T-helper 1 cell (primary cell): ENCODE data around the gene FAM217A.
"Not testable (repeated sequence)": the region's sequence is repeated elsewhere in the genome, so short reads cannot be mapped to it uniquely, and the experiment has no call there.

Experiments used
- DNase-seq, 5 donors: peaks; one replicate each; pipeline ENCODE4 v3.0.0-alpha.2; 2012 to 2020
- total RNA-seq, 4 donors: gene quantifications; one replicate each; lab custom pipeline; 2026; lab: John Stamatoyannopoulos, UW

The FAM217A gene, protein sequence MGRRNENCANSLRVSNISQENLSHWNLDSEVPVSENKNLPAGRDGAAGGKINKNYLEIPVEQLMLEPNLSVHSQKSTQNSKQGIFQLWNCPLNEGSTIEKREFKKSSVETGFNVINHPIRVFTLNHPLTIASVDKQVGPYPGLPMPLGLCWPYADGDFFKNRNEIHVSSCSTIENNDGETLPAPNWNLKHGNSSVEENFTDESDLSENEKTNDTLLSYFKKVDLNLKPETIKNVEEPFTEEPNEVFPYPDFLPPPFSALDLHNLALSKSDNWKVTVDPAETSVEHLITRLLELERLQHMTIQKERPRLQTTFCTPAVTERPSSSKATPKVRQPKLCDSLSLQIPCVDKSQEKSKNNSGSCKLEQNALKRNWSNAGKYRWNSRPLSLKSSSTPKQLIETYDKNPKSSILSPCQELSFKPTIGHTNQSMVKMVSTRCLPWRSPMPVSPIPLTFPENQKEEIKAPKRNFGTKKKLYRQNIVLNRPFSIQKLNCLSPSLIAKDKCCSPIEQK
- 0 to 0.15 (median 0) reads per million in 4 donors for total RNA-seq

GRCh38 chr6:4078691-4079471 lies at the start of gene FAM217A:
FAM217A (minus strand) TSS chr6:4079137; CDS start chr6:4077414, 1,723 bp downstream.
- peak in 1 of 5 donors; percentile 12 for DNase-seq

DNA sequence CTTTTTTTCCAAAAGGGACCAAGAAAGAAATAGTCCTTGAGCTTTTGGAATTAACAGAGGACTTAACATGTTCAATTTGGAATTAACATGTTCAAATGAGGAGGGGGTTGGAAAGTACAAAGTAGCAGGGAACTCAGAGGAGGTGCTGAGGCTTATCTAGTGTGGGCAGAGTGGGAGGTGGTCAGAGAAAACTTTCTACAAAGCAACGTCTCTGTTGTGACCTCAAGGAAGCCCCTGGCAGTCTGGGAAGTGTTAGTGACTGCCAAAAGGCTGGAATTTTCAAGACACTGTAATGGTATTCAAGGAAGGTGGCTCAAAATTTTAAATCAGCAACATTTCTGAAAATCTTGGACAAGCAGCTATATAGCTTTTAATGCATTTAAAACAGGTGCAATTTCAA lies 49.1 kb upstream of the FAM217A start:
- no peak for DNase-seq

DNA sequence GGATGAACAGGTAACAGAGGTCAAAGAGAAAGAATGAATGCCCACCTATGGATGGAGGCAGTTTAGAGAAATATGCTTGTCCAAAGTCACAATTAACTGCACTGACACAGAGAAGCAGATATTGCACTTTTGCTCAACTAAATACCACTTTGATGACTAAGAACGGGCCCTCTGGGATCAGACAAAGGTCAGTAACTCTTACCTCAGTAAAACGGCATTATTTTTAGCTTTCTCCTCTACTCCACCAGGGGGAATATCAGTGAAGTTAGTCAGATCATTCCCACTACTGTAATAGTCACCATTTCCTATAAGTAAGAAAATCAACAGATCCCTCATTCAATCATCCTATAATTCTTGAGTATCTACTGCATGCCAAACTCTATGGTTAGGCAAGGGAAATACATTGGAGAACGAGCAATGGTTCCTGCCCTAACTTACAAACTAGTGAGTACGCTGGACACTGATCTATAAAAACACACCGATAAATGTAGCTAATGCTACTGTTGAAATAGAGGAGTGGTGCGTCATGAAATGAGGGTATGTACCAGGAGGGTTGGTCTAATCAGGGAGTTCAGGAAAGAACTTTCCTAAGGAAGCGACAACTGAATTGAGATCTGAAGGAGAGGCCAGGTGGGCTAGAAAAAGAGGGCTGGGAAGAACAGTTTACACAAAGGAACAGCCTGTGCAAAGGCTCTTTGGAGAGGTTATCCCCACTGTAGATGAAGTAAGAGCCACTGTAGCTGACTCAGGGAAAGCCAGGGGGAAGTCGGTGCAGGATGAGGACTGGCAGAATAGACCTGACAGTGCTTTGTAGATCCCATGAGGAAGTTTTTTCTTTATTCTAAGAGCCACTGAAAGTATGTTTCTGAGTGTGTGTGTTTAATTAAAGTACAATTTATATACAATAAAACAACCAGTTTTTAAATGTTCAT lies 47.3 kb upstream of the FAM217A start:
- DNase-seq = no peak

DNA sequence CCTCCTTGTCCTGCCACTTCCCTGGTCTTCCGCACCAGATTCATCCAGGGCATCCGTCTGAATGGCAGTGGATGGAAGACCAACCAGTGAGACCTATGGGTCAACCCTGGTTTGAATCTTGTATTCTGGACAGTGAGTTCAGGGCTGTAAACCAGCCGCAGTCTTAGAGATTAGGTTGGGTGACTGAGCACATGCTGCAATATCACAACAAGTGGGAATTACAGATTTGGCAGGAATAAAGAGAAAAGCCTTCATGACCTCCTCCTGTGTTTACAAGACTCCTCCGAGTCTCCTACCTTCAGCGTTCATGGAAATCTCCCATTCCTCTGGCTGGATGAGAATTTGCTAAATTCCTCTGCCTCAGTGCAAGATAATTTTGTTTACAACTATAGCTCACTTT lies 46.6 kb upstream of the FAM217A start:
- no peak for DNase-seq

GRCh38 chr6:4124351-4124750 lies 45.4 kb upstream of the FAM217A start:
- no peak for DNase-seq

GRCh38 chr6:4115741-4116140 lies 36.8 kb upstream of the FAM217A start:
- DNase-seq = no peak

GRCh38 chr6:4114123-4114522 lies 35.2 kb upstream of the FAM217A start:
- no peak for DNase-seq

GRCh38 chr6:4113649-4114048 lies 34.7 kb upstream of the FAM217A start:
- DNase-seq = no peak

GRCh38 chr6:4112366-4112765 lies 33.4 kb upstream of the FAM217A start:
- no peak for DNase-seq

GRCh38 chr6:4109363-4109815 lies 30.5 kb upstream of the FAM217A start:
- not testable (repeated sequence) for DNase-seq

- no peak for DNase-seq
Measured at GRCh38 chr6:4108561-4109093, 29.7 kb upstream of the FAM217A start.

- DNase-seq = no peak
Measured at GRCh38 chr6:4107873-4108272, 28.9 kb upstream of the FAM217A start.

DNA sequence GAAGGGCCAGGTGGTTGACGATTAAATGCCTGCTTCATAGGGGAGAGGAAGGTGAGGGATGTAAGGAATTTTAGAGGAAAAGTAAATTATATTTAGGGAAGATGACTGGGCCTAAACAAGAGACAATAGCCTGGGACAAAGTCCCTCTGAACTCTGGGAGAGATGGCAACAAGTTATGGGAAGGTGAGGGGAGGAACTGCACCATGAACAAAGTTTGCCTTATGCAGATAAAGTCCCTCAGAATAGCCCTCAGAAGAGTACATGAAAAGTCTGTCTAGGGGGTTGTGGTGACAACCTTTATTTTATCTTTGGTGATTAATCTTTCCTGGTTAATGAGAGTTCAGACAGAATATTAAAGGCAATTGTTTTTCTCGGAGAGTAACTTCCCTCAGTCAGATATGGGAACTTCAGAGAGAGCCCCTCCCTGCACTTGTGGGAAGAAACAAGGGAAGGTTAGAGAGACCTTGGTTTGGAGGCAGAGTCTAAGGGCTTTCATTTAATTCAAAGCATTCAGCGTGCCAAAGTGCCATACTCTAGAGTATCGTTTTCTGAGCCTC lies 27.1 kb upstream of the FAM217A start:
- DNase-seq = no peak

DNA sequence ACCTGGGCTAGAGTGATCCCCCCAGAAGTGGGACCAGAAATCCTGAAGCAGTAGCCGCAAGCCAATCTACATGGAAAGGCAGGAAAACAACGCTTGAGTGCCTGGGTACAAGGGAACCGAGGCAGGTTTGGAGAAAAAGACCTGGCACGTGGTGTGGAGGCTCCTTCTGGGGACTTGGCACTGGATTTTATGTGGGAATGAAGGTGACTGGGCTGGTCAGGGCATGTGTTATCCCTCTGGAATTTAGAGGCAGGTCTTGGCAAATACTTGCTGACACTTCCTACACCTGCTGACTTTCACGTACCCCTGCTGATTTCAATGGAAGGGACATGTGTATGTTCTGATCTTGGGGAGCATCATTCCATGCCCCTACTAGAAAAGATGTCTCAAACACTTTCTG lies 25.0 kb upstream of the FAM217A start:
- no peak for DNase-seq

DNA sequence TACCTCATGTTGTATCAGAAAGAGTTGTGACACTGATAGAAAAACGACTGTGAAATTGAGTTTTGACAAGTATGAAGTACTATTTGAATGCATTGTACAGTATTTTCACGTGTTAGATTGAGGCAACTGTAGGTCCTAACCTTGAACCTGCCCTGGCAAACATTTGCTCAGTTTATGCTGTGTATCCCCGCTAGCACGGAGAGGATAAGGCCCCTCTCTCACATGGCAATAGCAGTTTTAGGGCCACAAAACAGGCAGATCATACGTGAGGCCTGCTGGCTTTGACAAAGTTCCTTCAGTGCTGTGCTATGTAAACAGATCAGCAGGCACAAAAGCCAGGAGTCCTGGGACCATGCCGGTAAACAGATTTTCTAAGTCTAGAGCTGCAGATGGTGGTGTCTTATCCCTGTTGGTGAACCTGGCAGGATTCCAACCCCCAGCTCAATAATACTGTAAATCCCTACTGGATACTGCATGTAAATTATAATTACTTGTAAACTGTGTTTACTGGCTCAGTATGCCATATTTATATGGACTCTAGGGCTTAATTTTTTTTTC lies 23.8 kb upstream of the FAM217A start:
- no peak for DNase-seq

DNA sequence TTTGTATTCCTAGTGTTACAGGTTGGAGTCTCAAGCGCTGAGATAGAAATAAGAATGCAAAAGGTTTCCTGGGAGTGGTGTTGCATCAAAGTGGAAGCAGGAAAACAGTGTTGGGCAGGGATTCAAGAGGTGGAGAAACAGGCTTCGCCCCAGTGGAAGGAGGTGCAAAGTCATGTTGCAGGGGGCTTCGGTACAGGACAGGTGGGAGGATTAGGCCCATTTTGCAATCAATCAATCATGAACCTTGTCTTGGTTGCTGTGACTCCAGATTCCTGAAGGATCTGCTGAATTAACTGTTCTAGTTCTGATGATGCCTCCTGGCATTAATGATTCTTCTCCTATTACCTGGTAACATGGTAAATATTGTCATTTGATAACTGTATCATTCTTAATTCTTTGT lies 22.4 kb upstream of the FAM217A start:
- DNase-seq = no peak

DNA sequence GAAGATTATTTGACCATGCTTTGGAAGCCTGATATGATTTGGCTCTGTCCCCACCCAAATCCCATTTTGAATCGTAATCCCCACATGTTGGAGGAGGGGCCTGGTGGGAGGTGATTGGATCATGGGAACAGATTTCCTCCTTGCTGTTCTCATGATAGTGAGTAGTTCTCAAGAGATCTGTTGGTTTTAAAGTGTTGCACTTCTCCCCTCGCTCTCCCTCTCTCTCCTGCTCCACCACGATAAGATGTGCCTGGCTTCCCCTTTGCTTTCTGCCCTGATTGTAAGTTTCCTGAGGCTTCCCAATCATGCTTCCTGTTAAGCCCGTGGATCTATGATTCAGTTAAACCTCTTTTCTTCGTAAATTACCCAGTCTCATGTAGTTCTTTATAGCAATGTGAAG lies 21.7 kb upstream of the FAM217A start:
- DNase-seq = no peak

- DNase-seq = no peak
Measured at GRCh38 chr6:4093288-4093687, 14.4 kb upstream of the FAM217A start.

GRCh38 chr6:4091941-4092340 lies 13.0 kb upstream of the FAM217A start:
- no peak for DNase-seq

DNA sequence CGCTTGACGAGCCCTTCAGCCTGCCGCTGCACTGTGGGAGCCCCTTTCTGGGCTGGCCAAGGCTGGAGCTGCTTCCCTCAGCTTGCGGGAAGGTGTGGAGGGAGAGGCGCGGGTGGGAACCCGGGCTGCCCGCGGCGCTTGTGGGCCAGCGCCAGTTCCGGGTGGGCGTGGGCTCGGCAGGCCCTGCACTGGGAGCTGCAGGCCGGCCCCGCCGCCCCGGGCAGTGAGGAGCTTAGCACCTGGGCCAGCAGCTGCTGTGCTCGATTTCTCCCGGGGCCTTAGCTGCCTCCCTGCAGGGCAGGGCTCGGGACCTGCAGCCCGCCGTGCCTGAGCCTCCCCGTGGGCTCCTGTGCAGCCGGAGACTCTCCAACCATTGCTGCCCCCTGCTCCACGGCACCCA lies 11.1 kb upstream of the FAM217A start:
- DNase-seq = not testable (repeated sequence)

DNA sequence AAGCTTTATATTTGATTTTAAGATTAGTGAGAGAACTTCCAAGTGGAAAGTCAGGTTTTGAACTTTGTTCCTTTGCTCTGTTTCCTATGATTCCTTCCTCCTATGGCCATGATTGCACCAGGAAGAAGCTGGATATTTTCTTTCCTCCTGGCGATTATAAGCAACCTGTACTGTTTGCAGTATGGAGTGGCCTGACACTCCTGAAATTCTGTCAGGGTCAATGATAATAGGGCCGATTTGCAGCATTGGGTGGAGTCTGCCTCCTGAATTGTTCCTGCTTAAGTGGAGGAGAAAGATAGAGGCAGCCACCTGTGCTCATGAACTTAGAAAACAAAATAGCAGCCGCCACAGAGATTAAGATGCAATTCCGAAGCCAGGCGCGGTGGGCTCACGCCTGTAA lies 9.8 kb upstream of the FAM217A start:
- no peak for DNase-seq

- no peak for DNase-seq
Measured at GRCh38 chr6:4085332-4085700, 6.4 kb upstream of the FAM217A start.
